ENCODE measurements around the gene PRKCD.

Gene PRKCD

DNA sequence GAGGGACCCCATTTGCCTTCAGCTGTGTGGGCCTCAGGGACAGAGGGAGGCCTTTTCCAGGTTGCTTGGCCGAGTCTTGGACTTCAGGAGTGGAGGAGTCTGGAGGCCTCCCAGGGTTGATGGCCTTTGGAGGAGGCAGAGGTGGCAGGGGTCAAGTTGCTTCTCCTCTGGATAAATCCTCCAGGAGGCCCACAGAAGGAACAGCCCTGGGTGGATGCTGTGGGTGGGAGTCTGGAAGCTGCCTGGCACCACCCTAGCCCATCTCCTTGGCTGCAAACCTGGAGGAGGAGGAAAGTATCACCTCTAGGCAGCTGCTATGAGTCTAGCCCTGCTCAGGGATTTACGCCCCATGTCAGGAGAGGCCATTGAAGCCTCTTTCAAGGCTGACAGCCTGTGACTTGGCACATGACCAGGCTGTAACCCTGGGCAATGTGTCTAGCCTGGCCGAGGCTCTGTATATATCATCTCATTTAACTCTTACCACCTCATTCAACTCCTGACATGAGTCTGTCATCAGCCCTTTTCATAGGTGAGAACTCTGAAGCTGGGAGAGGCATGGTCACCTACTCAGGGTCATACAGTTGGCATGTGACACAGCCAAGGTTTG lies 2.9 kb upstream of the PRKCD start:
- no peak for DNase-seq

DNA sequence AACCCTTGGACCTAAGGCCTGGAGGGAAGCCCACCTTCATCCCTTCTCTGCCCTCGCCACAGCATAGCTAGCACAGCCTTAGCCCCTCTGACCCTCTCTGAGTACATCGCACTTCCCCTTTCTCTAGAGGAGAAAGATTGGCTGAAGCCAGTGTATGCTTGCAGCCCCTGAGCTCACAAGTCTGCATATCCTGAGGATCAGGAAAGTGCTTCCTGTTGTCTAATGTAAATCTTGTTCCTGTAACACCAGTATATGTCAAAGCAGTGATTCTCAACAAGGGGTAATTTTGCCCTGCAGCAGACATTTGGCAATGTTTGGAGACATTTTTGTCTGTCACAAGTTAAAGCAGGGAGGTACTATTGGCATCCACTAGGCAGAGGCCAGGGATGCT lies 2.2 kb upstream of the PRKCD start:
- no peak for DNase-seq

DNA sequence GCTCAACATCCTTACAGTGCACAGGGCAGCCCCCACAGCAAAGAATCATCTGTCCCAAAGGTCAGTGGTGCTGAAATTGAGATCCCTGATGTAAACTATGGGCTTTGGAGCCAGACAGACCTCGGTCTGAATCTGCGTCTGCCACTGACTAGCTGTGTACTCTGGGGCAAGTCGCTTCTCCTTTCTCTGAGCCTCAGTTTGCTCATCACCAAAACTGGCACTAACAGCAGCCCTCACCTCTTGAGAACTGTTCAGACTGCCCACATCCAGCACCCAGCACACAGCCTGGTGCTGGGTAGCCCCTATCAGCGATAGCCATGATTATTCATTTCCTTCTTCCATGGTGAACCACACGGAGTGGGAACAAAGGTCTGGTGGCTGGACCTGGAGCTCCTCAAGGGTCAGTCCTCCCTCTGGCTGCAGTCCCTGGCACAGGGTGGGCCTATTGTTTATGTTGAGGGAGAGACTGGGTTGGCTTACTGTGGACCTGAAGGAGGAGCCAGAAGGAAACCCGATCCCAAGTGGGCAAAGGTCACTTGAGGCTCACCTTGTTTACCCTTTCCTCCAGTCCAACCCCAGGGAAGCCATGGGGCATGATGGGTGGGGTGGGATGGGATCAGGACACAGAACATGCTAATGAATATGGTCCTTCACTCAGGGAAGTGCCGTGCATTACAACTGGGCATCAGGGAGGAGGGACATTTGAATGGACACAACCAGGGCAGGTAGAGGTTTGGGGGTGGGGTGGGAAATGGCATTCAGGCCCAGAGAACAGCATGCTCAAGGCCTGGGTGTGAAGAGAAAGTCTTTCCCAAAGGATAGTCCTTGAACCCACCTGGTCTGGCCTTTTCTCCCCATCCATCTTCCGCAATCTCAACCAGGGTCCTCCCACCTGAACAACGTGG lies 1.6 kb upstream of the PRKCD start:
- no peak for DNase-seq

DNA sequence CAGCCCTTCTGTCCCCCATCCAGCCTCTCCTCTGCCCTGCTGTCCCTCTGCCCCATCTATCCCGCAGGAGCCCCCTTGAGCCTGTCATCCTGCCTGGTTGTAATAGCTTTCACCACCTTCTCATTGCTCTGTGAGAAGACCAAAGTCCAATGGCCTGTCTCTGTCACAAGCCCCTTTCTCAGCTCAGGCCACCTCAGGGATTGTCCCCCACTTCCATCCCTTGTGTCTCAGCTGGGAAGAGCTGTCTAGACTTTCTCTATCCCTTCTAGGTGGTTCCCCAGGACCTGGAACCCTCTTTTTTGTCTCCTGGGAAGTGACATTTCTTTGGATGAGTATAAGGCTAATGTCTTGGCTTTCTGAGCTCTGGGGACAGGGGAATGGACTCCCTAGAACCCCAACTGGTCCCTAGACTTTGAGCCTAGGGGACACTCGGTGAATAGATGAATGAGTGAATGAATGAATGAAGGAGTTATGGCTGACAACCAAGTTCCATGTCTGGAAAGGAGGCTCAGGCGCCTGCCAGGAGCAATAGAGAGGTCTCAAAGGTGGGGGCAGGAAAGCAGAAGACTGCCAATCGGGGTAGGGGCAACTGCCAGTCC lies 849 bp upstream of the PRKCD start:
- DNase-seq: no peak

DNA sequence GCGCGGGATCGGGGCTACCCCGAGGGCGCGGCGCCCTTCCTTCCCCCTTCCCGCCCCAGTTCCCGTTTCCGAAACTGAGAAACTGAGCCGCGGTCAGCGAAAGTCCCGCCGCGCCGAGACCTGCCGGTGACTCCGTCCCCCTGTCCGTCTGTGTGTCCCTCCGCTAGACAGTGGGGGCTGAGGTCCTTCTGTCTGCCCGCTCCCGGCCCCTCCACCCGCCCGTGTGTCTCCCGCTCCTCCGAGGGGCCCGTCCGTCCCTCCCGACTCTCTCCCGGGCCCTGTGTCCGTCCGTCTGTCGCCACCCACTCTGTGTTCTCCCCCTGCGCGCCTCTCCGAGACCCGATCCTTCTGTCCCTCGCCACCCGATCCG lies 426 bp downstream of the PRKCD start:
- no peak for DNase-seq

DNA sequence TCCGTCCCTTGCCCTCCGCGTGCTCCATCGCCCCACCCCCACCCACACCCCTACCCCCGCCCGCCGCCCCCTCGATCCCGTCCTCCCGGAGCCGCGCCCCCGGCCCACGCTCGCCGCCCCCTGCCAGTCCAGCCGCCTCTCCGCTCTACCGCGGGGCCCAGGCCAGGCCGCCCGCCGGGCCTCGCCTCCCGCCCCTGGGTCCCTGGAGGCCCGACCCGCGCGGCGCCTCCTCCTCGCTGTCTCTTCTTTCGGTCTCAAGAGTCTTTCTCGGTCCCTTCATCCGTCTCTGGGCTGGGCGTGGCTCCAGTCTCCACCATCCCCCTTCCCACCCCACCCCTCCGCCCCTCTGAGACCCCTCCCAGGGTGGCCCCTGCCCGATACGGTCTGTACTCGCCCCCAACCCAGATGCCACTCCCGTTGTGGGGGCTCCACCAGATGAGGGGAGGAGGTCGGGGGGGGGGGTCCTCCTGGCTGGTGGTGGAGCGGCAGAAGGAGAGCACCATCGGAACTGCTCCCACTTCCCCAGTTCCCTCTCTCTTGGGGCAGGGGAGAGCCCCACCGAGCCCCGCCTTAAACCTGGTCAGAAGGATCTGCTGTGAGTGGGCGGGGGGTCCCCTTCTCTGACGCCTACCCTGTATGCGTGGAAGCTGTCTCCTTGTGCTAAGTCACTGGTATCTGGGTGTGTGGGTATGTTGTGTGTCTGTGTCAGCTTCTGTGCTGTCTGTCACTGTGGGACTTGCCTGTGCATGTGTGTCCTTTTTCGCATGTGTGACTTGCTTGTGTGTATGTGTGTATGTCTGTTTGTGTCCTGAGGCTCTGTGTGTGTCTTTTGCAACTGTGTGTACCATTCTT lies 1.0 kb downstream of the PRKCD start:
- DNase-seq: no peak

DNA sequence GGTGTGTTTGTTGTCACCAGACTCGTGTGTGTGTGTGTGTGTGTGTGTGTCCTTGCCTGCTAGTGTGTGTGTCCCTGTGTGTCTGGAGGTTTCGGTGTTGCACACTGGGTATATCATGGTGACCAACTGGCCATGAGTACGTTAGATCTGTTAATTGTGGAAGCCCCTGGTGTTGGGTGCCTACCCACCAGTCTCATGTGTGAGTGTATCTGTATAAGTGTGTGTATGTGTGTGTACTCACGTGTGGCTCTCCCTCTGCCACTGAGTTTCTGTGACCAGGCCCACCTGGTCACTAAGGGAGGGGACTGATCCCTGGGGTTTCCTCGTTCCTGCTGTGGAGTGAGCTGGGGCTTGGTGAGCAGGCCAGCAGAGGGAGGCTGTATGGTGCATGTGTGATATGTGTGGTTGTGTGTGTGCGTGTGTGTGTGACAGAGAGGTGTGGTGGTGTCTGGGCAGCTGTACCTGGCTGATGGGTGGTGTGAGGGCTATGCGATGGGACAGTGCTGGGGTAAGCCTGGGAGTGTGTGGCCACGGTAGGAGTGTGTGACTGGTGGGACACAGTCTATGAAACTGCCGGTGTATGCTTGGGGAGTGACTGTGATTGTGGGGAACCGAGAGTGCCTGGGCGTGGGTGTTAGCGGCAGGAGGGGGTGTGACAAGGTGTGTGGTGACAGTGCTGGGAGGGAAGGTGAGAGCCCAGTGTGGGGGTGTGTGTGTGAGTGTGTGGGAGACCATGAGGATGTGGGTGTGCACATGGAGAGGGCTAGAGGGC lies 1.8 kb downstream of the PRKCD start:
- DNase-seq: peak; percentile 54

DNA sequence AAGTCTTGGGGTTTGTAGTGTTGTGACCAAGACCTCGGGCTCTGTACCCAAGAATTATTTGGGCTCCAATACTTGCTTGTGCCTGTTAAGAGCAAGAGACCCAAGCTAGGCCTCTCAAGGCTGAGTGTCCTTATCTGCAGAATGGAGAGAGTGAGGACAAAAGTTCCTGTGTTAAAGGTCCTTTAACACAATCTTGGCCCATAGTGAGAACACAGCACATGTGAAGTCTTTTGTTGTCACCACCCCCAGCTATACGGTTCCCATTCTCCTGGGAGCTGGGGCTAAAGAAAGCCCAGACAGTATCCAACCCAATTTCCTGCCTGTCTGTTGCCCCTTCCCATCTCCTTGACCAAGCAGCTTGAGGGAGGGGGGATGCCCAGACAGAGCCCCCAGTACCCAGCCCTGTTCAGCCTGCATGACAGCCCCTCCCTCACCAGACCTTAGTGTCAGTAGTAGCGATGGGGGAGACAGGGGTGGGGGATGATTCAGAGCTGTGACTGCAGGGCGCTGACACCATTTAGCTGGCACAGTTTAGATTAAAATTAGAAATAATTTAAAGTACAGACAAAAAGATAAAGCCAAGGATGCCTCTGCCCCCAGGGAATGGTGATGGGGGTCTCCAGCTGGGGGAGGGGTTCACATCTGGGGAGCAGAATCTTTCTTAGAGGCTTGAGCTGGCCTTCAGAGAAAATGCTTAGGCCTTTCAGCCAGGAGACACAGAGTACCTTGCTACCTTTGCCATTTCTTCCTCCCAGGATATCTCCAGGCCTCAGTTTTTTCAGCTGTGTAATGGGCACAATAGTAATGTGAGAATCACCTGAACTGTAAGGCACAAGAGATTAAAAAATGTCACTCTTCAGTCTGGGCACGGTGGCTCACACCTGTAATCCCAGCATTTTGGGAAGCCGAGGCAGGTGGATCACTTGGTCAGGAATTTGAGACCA lies 2.7 kb downstream of the PRKCD start:
- DNase-seq: no peak

DNA sequence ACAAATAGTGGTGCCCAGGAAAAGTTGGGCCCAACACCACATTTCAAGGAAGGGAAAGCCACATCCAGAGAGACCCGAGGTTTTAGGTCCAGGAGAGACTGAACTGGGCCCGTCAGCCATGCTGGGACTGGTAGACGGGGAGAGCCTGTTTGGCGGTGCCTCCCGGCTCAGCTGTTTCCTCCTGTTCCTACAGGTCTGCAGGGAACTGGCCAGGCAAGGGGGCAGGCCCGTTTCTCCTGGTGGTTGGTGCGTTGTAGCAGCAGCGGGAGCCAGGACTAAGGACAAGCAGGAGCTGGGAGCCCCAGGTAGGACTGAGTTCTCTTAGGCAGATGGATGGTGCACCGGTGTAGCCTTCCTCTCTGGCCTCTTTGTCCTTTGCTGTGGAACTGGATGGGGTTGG lies 3.9 kb downstream of the PRKCD start:
- DNase-seq: no peak

DNA sequence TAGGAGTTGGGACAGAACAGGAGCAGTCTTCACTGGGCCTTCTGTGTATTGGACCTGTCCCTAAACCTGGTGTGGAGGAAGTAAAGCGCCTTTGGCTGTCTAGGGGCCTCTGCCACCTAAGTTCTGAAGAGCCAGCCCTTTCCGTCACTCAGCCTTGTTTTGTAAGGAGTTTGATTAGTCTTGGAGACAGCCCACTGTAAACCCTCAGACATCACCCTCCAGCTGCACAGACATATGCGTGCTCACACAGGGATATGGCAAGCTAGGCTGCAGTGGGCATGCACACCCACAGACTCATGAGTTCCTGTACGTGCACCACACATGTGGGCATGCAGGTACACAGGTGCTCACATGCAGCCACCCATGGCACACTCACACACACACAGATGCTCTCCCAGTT lies 5.2 kb downstream of the PRKCD start:
- DNase-seq: no peak

DNA sequence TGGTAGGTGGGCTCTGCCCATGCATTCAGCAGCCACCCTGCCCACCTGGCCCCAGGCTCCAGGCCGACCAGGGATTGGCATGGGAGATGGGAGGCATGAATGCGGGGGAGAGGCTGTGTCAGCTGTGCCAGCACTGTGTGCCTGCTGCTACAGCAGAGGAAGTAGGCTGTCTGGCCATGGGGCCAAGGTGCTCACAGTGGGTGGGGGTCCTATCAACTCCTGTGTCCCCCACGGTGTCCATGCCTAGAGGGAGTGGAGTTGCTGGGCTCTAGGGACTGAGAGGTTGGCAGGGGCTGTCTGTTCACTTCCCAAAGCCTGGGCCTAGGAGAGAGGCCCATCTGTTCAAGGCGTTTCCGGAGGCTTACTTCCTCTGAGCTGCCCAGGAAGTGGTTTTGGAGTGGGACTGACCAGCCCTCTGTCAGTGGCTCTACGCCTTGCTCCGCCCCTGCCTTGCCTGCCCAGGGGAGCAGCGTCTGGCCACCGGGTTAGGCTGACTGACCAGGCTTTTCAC lies 5.8 kb downstream of the PRKCD start:
- no peak for DNase-seq

DNA sequence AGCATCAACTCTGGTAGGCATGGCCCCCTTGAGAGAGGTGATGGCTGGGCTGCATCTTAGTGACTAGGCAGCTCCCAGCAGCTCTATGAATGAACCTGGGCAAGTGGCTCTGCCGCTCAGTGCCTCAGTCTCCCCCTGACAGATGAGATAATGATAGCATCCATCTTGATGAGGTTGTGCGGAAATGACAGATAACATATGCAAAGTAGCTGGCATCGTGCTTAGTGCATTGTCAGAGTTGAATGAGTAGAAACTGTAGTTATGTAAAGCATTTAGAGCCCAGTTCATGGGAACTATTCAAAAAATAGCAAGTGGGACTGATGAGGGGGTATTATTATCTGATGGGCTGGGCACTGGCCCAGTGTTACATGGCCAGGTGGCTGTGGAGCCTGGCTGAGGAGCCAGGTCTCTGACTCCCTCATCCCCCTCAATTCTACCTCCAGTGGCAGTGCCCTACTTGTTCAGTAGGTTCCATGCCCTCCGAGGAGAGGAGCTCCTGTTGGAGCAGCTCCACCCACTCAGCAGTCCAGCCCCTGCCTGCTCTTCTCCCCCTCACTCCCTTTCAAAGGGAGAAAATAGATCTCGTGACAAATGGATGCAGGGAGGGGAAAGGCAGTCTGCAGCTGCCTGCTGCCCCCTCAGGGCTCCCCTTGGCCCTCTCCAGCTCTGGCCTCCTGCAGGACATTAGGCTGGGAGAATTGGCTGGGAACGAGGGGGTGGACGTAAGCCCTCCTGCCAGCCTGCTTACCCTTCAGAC lies 6.6 kb downstream of the PRKCD start:
- no peak for DNase-seq

DNA sequence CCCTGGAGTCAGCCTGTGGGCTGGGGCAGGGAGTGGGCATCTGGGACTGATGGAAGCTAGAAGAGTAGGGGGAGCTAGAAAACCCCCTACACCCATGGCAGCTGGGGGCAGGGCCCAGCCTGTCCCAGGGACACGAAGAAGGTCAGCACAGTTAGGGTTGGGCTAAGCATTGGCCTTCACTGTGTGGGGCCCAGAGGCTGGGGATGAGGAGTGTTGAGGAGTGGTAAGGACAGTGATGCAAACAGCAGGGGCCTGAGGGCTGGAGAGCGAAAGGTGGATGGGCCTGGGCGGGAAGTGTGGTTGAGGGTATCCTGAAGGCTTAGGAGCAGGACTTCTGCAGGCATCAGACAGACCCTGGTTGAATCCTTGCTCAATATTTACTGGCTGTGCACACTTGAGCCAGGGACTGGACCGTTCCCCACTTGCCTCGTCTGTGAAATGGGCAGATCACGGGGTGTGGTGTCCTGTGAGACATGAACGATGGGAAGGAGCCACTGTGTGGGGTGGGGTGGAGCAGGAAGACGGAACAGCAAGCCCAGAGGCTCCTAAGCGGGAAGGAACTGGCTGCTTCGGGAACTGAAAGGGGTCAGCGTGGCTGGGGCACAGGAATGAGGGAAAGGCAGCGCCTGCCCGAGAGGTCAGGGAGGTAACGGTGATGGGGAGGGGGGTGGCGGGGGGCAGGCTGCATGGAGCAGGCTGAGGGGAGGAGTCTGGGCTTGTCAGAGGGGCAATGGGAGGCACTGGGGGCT lies 7.3 kb downstream of the PRKCD start:
- no peak for DNase-seq

DNA sequence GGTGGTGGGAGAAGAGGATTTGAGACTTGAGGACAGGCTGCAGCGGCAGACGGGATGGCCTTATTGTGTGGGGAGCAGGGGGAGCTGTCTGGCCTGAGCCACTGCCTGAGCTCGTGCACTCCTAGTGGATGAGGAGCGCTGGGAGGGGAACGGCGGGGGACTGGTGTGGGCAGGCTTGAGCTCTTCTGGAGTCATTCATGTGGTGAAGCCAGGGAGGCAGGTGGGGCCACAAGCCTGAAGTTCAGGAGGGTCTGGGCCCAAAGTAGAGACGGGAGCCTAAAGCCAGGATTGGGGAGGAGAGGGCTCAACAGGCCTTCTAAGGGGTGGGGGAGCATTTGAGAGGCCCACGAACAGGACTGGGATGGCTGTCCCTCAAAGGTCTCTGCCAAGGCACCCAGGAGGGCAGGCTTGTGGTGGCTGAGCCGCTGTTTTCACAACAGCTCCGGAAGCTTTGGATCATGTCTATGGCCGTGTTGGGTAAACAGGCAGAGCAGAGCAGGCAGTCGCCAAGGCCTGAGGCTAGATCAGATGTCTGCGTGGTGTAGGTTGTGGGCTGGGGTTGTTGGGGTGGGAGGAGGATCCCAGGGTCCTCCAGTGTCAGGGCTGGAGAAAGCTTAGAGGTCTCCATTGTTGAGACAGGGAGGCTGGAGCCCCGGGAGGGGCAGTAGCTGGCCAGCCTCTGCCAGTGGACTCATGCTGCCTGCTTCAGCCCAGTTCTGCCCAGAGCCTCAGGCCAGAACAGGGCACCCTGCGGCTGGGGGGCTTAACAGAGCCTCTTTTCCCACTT lies 8.2 kb downstream of the PRKCD start:
- no peak for DNase-seq

DNA sequence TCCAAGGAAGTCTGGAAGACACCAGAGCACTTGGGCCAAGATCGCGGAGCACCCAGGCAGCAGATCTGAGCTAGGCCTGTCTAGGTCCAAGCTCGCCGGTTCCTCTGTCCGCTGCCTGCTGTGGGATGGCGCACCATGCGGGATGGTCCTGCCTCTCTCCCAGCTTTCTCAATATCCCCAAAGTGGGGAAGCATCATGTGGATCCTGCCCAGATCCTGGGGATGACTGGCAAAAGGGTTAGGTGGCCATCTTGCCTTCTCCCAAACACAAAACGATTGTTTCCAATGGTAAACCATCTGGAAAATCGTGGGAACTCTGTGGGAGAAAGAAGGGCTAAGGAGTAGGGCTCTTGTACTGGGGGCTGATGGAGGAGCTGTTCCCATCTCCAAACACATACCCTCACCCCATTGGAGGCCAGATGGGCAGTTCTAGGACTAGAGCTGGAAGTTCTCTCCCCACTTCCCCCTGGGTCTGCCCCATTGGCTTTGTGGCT lies 8.9 kb downstream of the PRKCD start:
- DNase-seq: no peak

DNA sequence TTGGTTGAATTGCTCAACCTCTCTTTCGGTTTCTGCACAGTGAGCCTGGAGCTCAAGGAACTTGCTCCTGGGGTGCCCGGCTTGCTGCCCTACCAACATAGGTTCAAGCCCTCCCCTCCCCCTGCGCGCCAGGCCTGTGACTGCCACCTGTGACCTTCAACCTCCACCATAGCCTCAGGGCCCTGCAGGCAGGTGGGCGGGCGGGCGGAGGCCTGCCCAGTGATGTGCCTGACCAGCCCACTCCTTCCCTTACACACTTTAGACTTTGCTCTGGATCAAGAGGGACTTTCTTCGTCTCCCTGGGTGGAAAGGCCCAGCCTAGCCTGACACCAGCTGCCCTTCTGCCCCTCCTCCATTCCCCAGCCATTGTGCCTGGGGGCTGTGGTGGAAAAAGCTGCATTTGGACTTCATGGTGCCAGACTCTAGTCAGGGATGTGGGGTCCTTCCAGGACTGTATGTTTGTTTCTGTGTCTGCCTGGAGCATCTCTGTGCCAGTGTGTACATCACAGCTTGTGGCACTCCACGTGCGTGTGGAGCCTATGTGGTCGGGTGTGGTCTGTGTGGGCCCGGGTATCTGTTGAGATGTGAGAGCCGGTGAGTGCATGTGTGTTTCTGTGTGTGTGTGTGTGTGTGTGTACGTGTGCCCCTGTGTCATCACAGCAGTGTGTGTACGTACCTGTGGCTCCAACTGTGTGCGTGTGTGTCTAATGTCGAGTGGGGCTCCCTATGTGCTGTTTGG lies 9.5 kb downstream of the PRKCD start:
- DNase-seq: peak; percentile 35

DNA sequence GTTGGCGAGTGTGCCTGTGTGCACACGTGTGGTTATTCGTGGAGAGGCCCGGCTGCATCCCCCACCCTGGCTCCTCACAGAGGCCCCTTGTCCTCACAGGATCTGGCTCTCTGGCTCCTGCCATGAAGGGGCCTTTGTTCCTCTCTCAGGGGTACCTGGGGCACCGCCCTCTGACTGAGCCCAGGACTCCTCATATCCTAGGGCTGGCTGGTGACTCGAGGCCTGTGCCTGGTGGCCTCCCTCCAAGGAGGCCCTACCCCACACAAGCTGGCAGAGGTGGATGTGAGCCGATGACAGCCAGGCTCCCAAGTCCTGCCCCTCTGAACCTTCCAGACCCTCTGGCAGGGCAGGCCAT lies 10.0 kb downstream of the PRKCD start:
- no peak for DNase-seq

Measured in NK-92 treated with Interleukin-12 subunit alpha and Interleukin-12 subunit beta, amount 100 ng/mL, for 24 hours (cell line).